NCI-H2227 treated with DMSO at 0.1 percent for 48 hours (cell line): Measurements from ENCODE around the gene WFDC2.
"Not testable (repeated sequence)": the region's sequence is repeated elsewhere in the genome, so short reads cannot be mapped to it uniquely, and the experiment has no call there.

Experiments used
- DNase-seq: peaks from one replicate; lab custom pipeline; 2025; lab: John Stamatoyannopoulos, UW

The WFDC2 gene

DNA sequence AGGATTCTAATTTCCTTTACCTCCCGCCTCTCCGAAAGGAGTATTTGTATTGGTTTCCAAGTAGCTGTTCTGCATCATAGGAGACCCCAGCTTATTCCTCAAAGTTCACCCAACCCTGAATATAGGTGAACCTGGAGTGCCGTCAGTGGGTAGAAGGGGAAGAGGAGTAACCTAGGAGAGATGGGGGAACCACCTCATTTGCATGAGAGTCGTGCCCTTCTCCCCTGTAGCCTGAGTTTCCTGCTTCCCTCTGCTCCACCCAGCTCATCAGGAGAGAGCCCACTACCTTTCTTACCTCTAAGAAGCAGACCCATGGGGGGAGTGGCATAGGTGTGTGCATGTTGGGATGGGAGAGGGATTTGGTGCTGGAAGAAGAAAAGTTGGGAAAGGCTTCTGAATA lies 17.3 kb upstream of the WFDC2 start:
- no peak for DNase-seq

DNA sequence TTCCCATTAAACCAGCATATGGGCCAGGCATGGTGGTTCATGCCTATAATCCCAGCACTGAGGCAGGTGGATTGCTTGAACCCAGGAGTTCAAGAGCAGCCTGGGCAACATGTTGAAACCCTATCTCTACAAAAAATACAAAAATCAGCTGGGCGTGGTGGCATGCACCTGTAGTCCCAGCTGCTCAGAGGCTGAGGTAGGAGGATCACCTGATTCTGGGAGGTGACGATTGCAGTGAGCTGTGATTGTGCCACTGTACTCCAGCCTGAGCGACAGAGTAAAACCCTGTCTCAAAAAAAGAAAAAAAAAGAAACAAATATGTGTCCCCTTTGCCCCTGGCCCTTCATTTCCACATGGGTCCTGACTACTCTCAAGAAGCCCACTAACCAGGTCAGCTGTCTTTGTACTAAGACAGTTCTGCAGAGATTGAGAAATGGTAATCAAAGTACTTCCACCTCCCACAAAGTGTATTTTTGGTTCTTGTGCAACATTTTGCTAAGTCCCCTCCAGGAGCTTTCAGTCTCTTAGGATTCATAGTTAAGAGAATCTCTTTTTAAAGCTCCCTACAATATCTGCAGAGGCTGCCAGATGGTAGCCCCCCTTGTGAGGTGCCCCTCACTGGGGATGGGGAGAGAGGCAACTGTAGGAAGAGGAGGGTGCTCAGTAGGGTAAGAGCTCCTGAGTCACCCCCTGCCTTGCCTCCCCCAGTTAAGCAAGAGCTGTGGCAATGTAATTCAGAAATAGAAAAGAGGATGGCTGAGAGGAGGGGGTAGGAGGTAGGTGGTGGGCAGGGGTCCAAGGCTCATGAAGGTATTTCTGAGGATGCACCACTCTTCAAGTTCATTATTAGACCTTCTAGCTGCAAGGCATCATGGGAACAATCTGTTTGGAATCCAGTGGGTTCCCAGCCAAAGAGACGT lies 16.5 kb upstream of the WFDC2 start:
- no peak for DNase-seq

DNA sequence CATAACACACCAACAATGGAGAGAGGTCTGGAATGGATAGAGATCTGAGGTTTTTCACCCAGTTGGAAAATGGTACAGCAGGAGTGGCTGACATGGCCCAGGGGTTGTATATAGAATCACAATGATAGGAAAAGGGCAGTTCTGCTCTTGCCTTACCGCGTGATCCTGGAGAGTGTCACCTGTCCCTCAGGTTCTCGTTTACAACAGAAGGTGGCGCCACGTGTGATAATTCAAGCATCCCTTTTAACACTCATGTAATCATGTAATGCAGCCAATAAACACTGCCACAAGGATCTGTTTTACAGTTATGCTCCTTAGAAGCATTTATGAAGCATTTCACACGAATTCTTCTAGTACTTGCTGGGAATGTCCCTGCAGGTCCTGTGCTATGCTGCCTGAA lies 12.9 kb upstream of the WFDC2 start:
- DNase-seq, result no peak

DNA sequence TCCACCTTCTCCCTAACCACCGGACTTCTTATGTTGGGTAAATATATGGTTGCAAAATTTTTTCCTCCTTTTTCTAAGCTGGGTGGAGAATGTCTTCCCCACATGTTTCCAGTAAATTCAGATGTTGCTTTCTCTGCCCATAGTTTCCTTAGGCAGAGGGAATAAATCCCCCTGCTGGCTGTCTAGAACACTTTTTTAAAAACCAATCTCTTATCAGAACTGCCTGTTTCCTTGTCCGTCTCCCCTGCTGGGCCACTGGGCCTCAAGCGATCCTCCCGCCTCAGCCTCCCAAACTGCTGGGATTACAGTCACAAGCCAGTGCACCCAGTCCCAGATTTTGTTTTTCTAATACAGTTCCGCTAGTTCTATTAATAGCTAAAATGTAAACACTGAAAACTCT lies 9.9 kb upstream of the WFDC2 start:
- no peak for DNase-seq

DNA sequence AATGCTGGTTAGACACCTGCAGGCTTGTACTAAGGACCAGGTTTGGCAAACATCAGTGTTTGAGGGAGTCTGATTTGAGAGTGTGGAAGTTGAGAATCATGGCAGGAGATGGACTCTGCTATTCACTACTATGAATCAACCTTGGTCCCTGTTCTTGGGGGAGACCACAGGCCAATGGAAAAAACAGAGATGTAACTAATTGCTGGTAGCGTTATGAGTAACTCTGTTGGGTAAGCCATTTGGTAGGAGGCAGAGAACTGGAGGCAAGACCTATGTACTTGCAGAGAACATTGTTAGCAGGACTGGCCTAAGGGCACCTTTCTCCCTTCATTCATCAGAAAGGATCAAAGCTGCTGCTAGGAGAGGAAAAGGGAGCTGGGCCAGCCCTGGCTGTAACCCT lies 8.3 kb upstream of the WFDC2 start:
- DNase-seq, result no peak

DNA sequence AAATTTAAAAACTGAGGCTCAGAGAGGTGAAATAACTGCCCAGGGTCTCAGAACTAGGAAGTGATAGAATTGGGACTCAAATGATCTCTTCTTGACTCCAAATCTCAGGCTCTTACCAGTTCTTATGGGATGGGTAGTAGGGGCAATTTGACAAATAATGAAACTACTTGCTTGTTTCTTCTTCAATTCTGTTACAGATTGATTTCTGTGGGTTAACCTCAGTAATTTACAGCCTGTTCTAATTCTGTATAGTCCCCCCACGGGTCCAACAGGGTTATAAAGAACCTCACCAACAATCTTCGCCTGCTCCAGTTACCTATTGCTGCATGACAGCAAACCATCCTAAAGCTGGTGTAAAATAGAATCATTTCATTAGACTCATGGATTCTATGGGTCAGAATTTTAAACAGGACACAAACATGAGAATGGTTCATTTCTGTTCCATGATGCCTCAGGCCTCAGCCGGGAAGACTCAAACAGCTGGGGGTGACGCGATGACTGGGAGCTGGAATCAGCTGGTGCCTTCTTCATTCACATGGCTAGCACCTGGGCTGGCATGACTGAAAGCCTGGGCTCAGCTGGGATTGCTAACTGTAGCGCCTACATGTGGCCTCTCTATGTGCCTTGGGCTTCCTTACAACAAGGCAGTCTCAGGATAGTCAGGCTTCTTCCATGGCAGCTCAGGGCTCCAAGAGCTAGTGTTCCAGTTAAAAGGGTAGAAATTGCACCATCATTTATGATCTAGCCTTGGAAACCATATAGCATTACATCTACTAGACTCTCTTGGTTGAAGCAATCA lies 6.6 kb upstream of the WFDC2 start:
- no peak for DNase-seq

DNA sequence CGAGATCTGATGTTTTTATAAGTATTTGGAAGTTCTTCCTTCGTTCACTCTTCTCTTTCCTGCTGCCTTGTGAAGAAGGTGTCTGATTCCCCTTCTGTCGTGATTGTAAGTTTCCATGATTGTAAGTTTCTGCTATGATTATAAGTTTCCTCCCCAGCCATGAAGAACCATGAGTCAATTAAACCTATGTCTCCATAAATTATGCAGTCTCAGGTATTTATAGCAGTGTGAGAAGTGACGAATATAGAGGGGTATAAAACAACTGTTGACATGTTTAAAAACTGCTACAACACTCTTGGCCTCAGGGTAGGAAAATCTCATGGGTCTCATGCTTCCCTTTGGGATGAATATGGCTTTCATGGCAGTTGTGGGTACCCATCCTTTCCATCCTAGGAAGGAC lies 5.8 kb upstream of the WFDC2 start:
- DNase-seq, result no peak

DNA sequence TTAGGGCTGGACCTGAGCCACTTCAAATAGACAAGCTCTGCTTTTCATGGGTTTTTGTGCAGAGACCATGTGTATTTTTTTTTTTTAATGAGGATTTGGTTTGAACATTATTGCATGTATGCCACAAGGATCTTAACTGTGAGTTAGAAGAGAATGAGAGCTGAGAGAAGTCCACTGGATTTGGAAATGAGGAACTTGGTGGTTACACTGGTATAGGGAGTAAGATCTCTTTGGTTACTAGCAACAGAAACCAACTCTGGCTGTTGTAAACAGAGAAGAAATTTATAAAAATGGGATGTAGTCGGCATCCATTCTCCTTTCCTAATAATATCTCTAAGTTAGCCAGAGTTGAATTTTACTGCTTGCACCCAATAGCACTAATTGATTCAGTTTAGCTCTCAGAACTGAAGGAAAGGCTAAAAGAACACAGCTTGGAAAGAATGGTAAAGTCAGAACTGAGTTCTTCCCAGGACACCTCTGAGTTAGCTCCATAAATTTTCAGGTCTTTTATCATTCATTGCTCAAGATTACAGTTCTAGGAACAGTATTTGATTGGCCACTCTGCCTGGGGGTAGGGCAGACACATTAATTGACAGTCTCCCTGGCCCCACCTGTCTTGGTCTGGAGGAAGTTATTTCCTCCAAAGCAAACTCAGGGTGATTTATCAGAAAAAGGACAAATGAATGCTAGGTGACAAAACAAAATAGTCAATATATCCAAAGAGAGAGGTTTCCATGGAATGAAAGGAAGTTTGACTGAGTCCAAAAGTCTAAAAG lies 3.9 kb upstream of the WFDC2 start:
- DNase-seq, result no peak

DNA sequence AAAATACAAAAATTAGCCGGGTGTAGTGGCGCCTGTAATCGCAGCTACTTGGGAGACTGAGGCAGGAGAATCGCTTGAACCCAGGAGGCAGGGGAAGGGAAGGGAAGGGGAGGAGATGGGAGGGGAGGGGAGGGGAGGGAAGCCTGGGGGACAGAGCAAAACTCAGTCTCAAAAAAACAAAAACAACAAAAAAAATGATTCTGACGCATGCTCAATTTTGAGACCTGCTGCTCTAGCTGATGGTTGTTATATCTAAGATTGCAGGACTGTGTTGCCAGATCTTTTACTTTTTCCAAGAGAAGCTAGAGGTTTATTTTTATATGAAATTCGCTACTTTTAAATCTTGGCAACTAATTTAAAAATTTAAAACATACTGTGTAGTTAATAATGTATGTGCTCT lies 2.4 kb upstream of the WFDC2 start:
- DNase-seq, result no peak

DNA sequence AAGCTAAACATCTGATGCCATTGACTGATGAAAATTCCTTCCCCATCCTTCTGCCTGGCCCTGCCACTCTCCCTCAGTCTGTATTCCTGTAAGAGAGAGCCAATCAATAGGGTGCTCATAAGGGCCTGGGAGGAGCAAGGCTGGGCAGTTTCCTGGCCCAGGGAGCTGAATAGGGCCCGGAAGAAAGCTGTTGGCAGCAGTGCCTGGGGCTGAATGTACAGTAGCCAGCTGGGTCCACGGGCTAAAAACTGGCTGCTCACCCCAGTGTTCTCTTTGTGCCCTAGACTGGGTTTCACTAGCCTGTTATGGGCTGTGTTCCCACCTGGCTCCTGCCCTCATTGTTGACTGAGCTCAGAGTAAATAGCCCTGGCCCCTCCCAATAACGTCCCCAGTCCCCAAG lies 1.7 kb upstream of the WFDC2 start:
- no peak for DNase-seq

DNA sequence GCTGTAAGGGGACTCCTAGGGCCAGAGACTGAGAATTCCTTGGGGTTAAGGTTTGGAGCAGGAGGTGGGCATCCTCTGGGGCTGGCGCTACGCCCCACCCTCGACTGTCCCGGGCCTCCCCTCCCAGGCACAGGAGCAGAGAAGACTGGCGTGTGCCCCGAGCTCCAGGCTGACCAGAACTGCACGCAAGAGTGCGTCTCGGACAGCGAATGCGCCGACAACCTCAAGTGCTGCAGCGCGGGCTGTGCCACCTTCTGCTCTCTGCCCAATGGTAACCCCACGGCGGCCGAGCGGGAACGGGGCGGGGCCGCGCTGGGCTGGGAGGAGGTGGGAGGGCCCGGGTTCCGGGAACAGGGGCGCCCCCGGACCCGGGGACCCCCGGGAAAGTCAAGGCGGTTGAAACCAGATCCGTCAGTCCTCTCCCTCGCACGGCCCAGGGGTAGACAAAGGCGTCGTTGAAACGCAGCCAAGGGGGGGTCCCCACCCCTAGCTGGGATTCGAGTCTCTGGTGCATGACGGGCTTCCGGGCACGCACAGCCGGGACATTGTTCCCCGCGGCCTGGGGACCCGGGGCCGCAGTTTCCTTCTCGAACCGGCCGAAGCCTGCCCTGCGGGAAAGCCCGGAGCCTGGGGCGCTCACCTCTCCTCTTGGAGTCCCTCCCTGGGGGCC lies 844 bp downstream of the WFDC2 start:
- DNase-seq, result no peak

DNA sequence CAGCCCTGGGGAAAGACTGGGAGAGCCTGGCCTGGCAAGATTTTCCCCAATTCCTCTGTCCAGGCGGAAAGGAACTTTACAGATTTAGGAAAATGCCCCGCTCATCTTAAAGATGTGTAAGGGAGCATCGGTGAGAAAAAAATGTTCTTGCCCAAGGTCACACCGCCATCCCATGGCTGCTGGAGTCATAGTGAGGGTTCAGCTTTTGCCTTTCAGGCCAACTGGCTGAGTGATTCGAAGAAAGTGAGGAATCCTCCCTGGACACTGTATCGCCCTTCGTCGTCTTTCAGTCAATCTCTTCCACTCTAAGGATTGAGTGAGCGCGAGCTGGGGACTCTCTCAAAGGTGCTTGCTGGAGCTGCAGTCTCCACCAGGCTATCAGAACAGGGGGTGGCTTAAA lies 1.4 kb downstream of the WFDC2 start:
- peak; percentile 18 for DNase-seq

DNA sequence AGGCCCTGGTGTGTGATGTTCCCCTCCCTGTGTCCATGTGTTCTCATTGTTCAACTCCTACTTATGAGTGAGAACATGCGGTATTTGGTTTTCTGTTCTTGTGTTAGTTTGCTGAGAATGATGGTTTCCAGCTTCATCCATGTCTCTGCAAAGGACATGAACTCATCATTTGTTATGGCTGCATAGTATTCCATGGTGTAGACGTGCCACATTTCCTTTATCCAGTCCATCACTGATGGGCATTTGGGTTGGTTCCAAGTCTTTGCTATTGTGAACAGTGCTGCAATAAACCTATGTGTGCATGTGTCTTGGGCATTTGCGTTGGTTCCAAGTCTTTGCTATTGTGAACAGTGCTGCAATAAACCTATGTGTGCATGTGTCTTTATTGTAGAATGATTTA lies 2.7 kb downstream of the WFDC2 start:
- not testable (repeated sequence) for DNase-seq

DNA sequence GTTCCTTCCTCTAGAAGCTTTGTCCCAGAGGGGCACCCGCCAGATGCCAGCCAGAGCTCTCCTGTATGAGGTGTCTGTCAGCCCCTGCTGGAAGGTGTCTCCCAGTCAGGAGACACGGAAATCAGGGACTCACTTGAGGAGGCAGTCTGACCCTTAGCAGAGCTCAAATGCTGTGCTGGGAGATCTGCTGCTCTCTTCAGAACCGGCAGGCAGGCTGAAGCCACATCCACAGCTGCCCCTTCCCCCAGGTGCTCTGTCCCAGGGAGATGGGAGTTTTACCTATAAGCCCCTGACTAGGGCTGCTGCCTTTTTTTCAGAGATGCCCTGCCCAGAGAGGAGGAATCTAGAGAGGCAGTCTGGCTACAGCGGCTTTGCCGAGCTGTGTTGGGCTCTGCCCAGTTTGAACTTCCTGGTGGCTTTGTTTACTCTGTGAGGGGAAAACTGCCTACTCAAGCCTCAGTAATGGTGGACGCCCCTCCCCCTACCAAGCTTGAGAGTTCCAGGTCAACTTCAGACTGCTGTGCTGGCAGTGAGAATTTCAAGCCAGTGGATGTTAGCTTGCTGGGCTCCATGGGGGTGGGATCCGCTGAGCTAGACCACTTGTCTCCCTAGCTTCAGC lies 8.1 kb downstream of the WFDC2 start:
- DNase-seq, result not testable (repeated sequence)

DNA sequence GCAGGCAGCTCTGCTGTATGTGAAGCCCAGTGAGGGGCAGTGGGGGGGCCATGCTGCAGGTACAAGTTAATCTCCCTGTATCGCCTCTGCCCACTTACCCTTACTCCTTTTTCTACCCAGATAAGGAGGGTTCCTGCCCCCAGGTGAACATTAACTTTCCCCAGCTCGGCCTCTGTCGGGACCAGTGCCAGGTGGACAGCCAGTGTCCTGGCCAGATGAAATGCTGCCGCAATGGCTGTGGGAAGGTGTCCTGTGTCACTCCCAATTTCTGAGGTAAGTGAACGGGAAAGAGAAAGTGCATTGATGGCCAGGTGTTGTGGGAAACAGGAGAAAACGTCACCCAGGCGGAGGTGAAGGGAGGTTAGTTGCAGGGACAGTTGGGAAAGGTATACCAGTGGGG lies 10.3 kb downstream of the WFDC2 start:
- DNase-seq, result no peak

DNA sequence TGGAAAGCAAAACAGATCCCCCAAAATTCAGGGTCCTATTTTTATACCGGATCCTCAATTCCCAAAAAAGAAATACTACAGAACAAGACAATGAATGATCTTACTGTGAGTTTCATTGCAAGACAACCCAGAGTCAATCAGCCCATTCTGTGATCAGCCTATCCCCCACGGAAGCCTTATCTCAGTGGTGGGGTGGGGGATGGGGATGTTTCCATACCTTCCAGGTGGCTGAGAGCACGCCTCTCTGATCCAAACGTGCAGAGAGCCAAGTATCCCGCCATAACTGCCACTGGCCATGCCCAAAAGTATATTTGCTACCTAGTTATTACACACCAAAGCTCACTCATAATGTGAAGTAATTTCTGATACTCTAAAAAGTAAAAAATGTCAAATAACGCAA lies 15.1 kb downstream of the WFDC2 start:
- no peak for DNase-seq

DNA sequence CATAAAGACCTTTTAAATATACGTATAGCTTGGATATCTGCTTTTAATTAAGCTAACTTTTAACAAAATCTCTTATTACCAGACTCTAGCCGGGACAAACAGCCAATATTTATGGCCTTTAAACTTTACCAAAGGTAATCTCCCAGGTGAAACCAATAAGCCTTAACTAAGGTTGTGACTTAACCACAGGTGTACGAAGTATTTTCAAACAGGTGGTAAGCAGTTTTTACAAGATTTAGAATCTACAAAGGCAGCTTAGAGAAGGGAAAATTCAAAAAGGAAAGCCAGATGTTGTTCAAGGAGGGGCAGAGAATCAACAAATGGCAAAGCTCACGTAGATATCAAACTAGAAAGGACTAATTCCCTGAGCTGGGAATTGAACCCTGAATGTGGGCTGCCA lies 15.8 kb downstream of the WFDC2 start:
- no peak for DNase-seq

DNA sequence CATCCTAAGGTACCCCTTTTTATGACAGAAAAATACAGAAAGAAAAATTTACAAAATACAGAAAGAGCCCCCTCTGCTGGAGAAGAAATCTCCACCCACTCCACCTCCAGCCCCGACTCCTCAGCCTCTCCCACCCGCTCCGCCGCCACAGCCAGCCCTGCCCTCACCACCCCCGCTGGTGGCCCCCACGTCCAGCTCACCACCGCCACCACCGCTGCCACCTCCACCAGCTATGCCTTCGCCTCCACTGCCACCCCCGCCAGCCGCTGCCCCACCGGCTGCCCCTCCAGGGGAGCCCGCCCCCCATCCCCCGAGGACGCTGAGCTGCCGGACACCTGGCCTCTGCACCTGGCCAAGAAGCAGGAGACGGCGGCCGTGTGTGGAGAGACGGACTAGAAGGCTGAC lies 17.7 kb downstream of the WFDC2 start:
- no peak for DNase-seq

DNA sequence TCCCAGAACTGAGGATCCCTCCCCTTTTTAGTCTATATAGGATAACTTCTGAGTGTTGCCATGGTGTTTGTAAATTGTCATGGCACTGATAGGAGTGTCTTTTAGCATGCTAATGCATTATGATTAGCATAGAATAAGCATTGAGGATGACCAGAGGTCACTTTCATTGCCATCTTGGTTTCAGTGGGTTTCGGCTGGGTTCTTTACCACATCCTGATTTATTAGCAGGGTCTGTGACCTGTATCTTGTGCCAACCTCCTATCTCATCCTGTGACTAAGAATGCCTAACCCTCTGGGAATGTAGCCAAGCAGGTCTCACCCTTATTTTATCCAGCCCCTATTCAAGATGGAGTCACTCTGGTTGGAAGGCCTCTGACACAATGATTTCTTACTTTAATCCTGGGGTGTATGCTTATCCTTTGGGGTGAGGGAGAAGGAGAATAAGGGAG lies 19.6 kb downstream of the WFDC2 start:
- DNase-seq, result no peak

DNA sequence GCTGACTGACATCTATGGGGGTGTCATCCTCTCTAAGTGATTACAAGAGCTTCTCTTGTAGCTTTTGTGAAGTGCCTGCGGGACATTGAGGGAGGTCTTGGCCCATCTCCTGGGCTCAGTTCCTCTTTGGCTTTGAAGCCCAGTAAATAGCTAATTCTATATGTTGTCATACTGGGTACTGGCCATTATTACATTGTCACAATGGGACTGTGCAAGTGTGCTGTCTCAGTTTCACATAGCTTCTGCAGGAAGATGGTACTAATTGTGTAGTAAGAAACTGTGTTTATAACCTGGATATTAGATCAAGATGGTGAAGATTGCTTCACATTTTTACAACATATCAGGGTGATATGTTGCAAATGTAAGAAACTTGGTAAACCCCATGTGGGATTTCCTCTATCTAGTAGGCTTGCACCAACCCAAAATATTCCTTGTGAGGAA lies 26.0 kb downstream of the WFDC2 start:
- DNase-seq, result no peak

DNA sequence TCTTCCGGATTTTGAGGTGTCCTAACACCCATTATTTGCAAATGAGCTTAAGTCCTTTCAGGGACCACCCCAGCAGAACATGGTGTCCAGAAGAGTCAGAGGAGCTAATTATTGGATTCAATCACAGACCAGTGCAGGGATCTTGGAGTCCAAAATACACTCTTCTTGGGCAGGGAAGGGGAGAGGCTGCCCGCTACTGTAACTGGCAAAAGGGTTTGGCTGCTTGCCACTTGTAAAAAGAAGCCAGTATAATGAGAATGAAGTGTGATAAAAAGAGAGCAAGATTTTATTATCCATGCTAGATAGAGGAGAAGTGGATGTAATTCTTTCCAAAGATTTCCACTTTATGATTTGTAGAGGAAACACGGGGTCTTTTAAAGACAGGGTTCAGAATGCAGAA lies 26.6 kb downstream of the WFDC2 start:
- DNase-seq, result no peak
